ENCODE measurements around the gene GNG12.

DNA sequence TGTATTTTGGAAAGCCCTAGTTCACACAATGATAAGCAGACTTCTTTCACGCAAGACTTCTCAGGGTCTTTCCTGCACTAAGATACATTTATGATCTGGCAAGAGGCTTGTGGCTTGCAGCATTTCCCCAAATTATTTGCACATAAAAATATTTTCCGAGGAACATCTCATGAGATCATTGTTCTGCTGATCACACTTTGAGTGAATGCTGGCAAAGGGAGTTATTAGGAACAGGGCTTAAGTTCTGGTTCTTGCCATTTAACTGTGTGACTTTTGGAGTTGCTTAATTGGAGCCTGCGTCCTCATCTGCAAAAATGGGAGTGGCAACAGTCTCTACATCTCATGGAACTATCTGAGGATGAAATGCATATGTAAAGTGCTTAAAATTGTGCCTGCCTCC is 98.1 kb downstream of the GNG12 start:
- no peak for TF ChIP-seq PRMT5 (CRISPR knock-in tag; IDR thresholded peaks at IDR 0.05)
- TF ChIP-seq RBM15 (IDR thresholded peaks at IDR 0.05; ENCODE audit: insufficient read depth, low read length) = no peak
- no peak for TF ChIP-seq CBX3 (IDR thresholded peaks at IDR 0.05; ENCODE audit: borderline replicate concordance in 1 of 2, low read length in 2 of 2)

All from K562 (cell line).